ENCODE measurements around the gene RAB11A. TPM values are rescaled to one million over a fixed set of nuclear protein-coding genes. Genes with fewer than 3 reads are reported as not detected.

Gene RAB11A
- total RNA-seq, 4 donors from 2014 or later = 144 to 220 (median 199) TPM

- H3K9me3 ChIP-seq = no peaks in the 10 kb centered on the region
- H3K4me3 ChIP-seq = no peak overlapping the region
- H3K4me1 ChIP-seq = no peaks in the 10 kb centered on the region
- no peaks in the 10 kb centered on the region for H3K27me3 ChIP-seq
- DNase-seq = no peak
- H3K36me3 ChIP-seq = no peaks in the 10 kb centered on the region
- no peak overlapping the region for H3K27ac ChIP-seq
- TF ChIP-seq POLR2A (IDR thresholded peaks at IDR 0.05) = no peak
- TF ChIP-seq CTCF (IDR thresholded peaks at IDR 0.05) = no peak
Observed at GRCh38 chr15:65938604-65939003, 69.3 kb downstream of the RAB11A start.

- no peak overlapping the region for H3K27ac ChIP-seq
- no peak overlapping the region for H3K4me3 ChIP-seq
- no peaks in the 10 kb centered on the region for H3K9me3 ChIP-seq
- no peaks in the 10 kb centered on the region for H3K4me1 ChIP-seq
- no peaks in the 10 kb centered on the region for H3K27me3 ChIP-seq
- TF ChIP-seq POLR2A (IDR thresholded peaks at IDR 0.05) = no peak
- TF ChIP-seq CTCF (IDR thresholded peaks at IDR 0.05) = no peak
- DNase-seq = no peak
- H3K36me3 ChIP-seq = no peaks in the 10 kb centered on the region
Observed at GRCh38 chr15:65939901-65940617, 70.8 kb downstream of the RAB11A start.

- no peak for DNase-seq
- Histone ChIP-seq H3K4me1 (no peaks in the 10 kb centered on the region), H3K27ac (no peak overlapping the region), H3K9me3 (no peaks in the 10 kb centered on the region), H3K4me3 (no peak overlapping the region), H3K27me3 (no peaks in the 10 kb centered on the region), H3K36me3 (no peaks in the 10 kb centered on the region)
- TF ChIP-seq POLR2A (IDR thresholded peaks at IDR 0.05) (no peak), CTCF (IDR thresholded peaks at IDR 0.05) (no peak)
Observed at GRCh38 chr15:65940618-65940909, 71.3 kb downstream of the RAB11A start.

Small RNA genes within 50 kb of the gene (small RNA-seq; reads per million reads assigned to genes)
- gene RF00026 = 0 reads per million in 2 donors

Other genes with a start within 250 kb of the RAB11A start
- gene SLC24A1, start 247.6 kb upstream of the RAB11A start, total RNA-seq = 10 to 100 TPM in 1 of 4 donors, 1 to 10 TPM in 3; 6.0 to 15.7 (median 9.4) TPM
- gene DENND4A, start 77.2 kb upstream of the RAB11A start, total RNA-seq = 10 to 100 TPM; 16.6 to 70.1 (median 24.5) TPM

Data from Peyer's patch (tissue), 4 donors.